H1 (cell line): ENCODE results near the gene EPB41L1. TPM values are rescaled to one million over a fixed set of nuclear protein-coding genes. Genes with fewer than 3 reads are reported as not detected.

ENCODE experiments used
- CBX5 ChIP-seq: fragments of 300-800, 300-1000 bp; sonication (generic); IDR thresholded peaks from 2 replicates; pipeline ENCODE4 v1.7.1; 2016; ENCODE audit warnings: antibody characterized with exemption, low read length, low read depth
- CTCF ChIP-seq, 3 experiments: IDR thresholded peaks; 1 replicate in 2 of 3; 2 replicates in 1 of 3; pipeline versions ENCODE4 v1.5.1 to v1.6.1; 2011; ENCODE audit warnings: low read length in 3 of 3, mild to moderate bottlenecking in 3 of 3, inconsistent platforms in 2 of 3, low read depth in 1 of 3, moderate library complexity in 1 of 3; ENCODE audit not compliant: insufficient read depth in 1 of 3; ENCODE audit errors: control extremely low read depth in 1 of 3
- SIN3A ChIP-seq, 2 experiments: IDR thresholded peaks in 1 of 2; conservative IDR thresholded peaks in 1 of 2; 2 replicates each; pipeline ENCODE4 v1.6.1; 2011 to 2012; ENCODE audit warnings: low read length in 2 of 2, improper control_type of control experiment in 1 of 2, low read depth in 1 of 2, mild to moderate bottlenecking in 1 of 2
- SIX5 ChIP-seq: IDR thresholded peaks from 2 replicates; pipeline ENCODE4 v1.6.1; 2011; ENCODE audit warnings: mild to moderate bottlenecking, low read depth, low read length
- polyA plus RNA-seq, 7 experiments: library from polyadenylated mRNA; depleted of rRNA in 3 of 7; stranded (reverse) in 5 of 7; unstranded in 2 of 7; fragments of >200 nt in 5 of 7; fragments of 200-250 nt in 2 of 7; gene quantifications; 1 replicate in 5 of 7; 2 replicates in 1 of 7; 4 replicates in 1 of 7; pipeline versions ENCODE4 v1.2.1 to v1.2.3, GENCODE V29; 2011 to 2013; ENCODE audit warnings: missing spikeins in 2 of 7, mixed read lengths in 2 of 7
- total RNA-seq: library from RNA; stranded (reverse); fragmentation: NEBNext Ultra II Directional; extraction: Animal tissue kit (Norgen Biotek cat#: 25700); gene quantifications from 2 replicates; pipeline ENCODE4 v1.2.1, GENCODE V29; 2021
- TF ChIP-seq, protein P1 (sequence below): fragments of 300-600 bp; sonication (generic); IDR thresholded peaks from 2 replicates; pipeline ENCODE4 v1.7.1; 2012; ENCODE audit warnings: low read length, moderate library complexity, mild to moderate bottlenecking, inconsistent platforms; ENCODE audit not compliant: insufficient replicate concordance

Gene EPB41L1
- total and polyA plus RNA-seq, 2 of the 8 experiments (the other 6 are each of a cell fraction or from before 2014, with no cell fraction given): 14.8 to 36.0 TPM

DNA sequence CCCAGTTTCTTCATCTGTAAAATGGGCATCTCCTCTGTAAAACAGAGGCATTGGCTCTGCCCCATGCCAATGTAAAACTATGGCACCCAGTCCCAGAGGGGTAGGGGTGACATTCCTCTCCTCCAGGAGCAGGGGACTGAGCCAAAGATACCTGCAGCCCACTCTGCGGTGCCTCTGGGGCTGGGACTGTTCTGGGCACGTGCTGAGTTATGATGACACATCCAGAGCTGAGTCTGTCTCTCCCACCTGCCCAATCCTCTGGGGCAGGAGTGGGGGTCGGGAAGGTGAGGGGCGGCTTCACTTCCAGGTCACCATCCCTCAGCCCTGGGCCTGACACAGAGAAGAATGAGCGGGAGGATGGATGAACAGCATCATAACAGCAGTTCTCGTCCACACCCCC is 111.6 kb downstream of the EPB41L1 start (continued):
- no peak for TF ChIP-seq CTCF (IDR thresholded peaks at IDR 0.05; ENCODE audit: control extremely low read depth in 1 of 3, insufficient read depth in 1 of 3, low read depth in 1 of 3, low read length in 3 of 3)
- TF ChIP-seq CBX5: no peak
- TF ChIP-seq SIX5: no peak
- TF ChIP-seq SIN3A (conservative IDR thresholded peaks at IDR 0.05 in 1 of 2, IDR thresholded peaks at IDR 0.05 in 1 of 2; ENCODE audit: low read depth in 1 of 2, low read length in 2 of 2): no peak
- TF ChIP-seq, protein P1, sequence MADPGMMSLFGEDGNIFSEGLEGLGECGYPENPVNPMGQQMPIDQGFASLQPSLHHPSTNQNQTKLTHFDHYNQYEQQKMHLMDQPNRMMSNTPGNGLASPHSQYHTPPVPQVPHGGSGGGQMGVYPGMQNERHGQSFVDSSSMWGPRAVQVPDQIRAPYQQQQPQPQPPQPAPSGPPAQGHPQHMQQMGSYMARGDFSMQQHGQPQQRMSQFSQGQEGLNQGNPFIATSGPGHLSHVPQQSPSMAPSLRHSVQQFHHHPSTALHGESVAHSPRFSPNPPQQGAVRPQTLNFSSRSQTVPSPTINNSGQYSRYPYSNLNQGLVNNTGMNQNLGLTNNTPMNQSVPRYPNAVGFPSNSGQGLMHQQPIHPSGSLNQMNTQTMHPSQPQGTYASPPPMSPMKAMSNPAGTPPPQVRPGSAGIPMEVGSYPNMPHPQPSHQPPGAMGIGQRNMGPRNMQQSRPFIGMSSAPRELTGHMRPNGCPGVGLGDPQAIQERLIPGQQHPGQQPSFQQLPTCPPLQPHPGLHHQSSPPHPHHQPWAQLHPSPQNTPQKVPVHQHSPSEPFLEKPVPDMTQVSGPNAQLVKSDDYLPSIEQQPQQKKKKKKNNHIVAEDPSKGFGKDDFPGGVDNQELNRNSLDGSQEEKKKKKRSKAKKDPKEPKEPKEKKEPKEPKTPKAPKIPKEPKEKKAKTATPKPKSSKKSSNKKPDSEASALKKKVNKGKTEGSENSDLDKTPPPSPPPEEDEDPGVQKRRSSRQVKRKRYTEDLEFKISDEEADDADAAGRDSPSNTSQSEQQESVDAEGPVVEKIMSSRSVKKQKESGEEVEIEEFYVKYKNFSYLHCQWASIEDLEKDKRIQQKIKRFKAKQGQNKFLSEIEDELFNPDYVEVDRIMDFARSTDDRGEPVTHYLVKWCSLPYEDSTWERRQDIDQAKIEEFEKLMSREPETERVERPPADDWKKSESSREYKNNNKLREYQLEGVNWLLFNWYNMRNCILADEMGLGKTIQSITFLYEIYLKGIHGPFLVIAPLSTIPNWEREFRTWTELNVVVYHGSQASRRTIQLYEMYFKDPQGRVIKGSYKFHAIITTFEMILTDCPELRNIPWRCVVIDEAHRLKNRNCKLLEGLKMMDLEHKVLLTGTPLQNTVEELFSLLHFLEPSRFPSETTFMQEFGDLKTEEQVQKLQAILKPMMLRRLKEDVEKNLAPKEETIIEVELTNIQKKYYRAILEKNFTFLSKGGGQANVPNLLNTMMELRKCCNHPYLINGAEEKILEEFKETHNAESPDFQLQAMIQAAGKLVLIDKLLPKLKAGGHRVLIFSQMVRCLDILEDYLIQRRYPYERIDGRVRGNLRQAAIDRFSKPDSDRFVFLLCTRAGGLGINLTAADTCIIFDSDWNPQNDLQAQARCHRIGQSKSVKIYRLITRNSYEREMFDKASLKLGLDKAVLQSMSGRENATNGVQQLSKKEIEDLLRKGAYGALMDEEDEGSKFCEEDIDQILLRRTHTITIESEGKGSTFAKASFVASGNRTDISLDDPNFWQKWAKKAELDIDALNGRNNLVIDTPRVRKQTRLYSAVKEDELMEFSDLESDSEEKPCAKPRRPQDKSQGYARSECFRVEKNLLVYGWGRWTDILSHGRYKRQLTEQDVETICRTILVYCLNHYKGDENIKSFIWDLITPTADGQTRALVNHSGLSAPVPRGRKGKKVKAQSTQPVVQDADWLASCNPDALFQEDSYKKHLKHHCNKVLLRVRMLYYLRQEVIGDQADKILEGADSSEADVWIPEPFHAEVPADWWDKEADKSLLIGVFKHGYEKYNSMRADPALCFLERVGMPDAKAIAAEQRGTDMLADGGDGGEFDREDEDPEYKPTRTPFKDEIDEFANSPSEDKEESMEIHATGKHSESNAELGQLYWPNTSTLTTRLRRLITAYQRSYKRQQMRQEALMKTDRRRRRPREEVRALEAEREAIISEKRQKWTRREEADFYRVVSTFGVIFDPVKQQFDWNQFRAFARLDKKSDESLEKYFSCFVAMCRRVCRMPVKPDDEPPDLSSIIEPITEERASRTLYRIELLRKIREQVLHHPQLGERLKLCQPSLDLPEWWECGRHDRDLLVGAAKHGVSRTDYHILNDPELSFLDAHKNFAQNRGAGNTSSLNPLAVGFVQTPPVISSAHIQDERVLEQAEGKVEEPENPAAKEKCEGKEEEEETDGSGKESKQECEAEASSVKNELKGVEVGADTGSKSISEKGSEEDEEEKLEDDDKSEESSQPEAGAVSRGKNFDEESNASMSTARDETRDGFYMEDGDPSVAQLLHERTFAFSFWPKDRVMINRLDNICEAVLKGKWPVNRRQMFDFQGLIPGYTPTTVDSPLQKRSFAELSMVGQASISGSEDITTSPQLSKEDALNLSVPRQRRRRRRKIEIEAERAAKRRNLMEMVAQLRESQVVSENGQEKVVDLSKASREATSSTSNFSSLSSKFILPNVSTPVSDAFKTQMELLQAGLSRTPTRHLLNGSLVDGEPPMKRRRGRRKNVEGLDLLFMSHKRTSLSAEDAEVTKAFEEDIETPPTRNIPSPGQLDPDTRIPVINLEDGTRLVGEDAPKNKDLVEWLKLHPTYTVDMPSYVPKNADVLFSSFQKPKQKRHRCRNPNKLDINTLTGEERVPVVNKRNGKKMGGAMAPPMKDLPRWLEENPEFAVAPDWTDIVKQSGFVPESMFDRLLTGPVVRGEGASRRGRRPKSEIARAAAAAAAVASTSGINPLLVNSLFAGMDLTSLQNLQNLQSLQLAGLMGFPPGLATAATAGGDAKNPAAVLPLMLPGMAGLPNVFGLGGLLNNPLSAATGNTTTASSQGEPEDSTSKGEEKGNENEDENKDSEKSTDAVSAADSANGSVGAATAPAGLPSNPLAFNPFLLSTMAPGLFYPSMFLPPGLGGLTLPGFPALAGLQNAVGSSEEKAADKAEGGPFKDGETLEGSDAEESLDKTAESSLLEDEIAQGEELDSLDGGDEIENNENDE: no peak
- TF ChIP-seq, all 59 proteins: peak for 0
